ENCODE measurements around the gene SLC49A4. TPM values are rescaled to one million over a fixed set of nuclear protein-coding genes. Genes with fewer than 3 reads are reported as not detected.

SLC49A4 gene
- total and polyA plus RNA-seq, 2 of the 8 experiments (the other 6 are each of a cell fraction or from before 2014, with no cell fraction given) = 9.5 to 10.2 TPM

DNA sequence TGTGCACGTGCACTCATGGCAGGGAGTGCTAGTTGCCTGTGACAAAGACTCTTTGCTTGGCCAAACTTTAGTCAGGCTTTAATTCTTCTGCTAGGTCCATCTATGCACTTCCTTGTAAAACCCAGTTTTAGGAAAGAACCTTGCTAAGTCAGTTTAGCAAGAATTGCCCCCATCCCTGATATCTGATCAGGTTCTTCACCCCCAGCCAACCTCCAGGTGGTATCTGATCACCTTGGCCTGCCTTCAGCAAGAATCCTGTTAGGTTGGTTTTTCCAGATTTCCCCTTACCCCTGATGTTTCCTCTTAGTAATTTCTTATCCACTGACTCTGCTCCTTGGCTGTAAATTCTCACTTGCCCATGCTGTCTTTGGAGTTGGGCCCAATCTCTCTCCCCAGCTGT, 9.6 kb upstream of the SLC49A4 start:
- no peak overlapping the region for H4K91ac ChIP-seq (replicated peaks; ENCODE audit: insufficient read length, low read length)
- no peak overlapping the region for H2BK15ac ChIP-seq (ENCODE audit: low read length)
- H2BK5ac ChIP-seq (ENCODE audit: low read depth, low read length) = no peak overlapping the region
- no peaks in the 10 kb centered on the region for H4K20me1 ChIP-seq (replicated peaks in 1 of 2; ENCODE audit: control insufficient read depth in 1 of 2, insufficient read depth in 2 of 2, low read length in 2 of 2)
- 93% methylated on average over 1 of the region's 1 CpG; no CpG with 5 or more reads in 1 of the 2 experiments for WGBS, 2 experiments (ENCODE audit: extremely low coverage in 1 of 2, insufficient coverage in 1 of 2, insufficient read length in 1 of 2, insufficient replicate concordance in 2 of 2, low coverage in 1 of 2, low lambda C conversion rate in 2 of 2, missing lambda C conversion rate in 1 of 2)
- no peak overlapping the region for H3K23ac ChIP-seq (ENCODE audit: insufficient read length)
- no peaks in the 10 kb centered on the region for H3K4me1 ChIP-seq (replicated peaks in 1 of 4; ENCODE audit: control insufficient read depth in 3 of 4, insufficient read depth in 4 of 4, low read length in 3 of 4)
- H2AFZ ChIP-seq (ENCODE audit: low read length) = no peak overlapping the region
- H3K4me3 ChIP-seq (ENCODE audit: extremely low read depth in 1 of 4, insufficient read depth in 2 of 4, low read depth in 3 of 4, low read length in 4 of 4) = no peak overlapping the region
- no peak overlapping the region for H3K4me2 ChIP-seq (ENCODE audit: insufficient read depth in 1 of 2, low read depth in 2 of 2, low read length in 2 of 2)
- ChIA-PET POLR2A (ENCODE audit: partially characterized antibody) (interaction anchor here (2.2 kb wide), 1 partner anchor 8 kb away, joined by 11 read pairs; the partner anchor contains the start of gene HSPBAP1), CTCF (ENCODE audit: partially characterized antibody) (interaction anchor here (1.1 to 1.2 kb wide), 2 partner anchors 11 to 170 kb away, joined by 3 read pairs; no protein-coding TSS in a partner anchor)
- H3K56ac ChIP-seq (replicated peaks; ENCODE audit: insufficient read length, low read depth, low read length) = no peak overlapping the region
- H2AK5ac ChIP-seq (ENCODE audit: low read depth, low read length) = no peak overlapping the region
- H3K36me3 ChIP-seq (ENCODE audit: control insufficient read depth in 2 of 4, insufficient read depth in 4 of 4, low read length in 3 of 4) = peaks cover 0 to 6% (median 0%) of the 10 kb centered on the region in 4 experiments; a peak in 2 of 8 replicates
- no peak overlapping the region for H3K27ac ChIP-seq (ENCODE audit: low read depth, low read length)
- H3K18ac ChIP-seq (ENCODE audit: extremely low read depth, low read length) = no peak overlapping the region
- H2BK120ac ChIP-seq (replicated peaks; ENCODE audit: low read depth, low read length) = no peak overlapping the region
- H4K8ac ChIP-seq (ENCODE audit: extremely low read depth, insufficient read depth, low read length) = no peak overlapping the region
- no peak overlapping the region for H3K4ac ChIP-seq (replicated peaks; ENCODE audit: insufficient read length, low read depth, low read length)
- no peak overlapping the region for H4K5ac ChIP-seq (ENCODE audit: insufficient read length, low read depth, low read length)
- no peak overlapping the region for H2BK20ac ChIP-seq (ENCODE audit: low read length)
- H2BK12ac ChIP-seq (ENCODE audit: low read depth, low read length) = no peak overlapping the region
- peaks cover 0 to 7% of the 10 kb centered on the region in 2 experiments; a peak in 3 of 4 replicates for H3K79me2 ChIP-seq (ENCODE audit: control insufficient read depth in 1 of 2, insufficient read depth in 2 of 2, low read length in 2 of 2)
- no peak for DNase-seq (ENCODE audit: low read depth in 1 of 2, low spot score in 2 of 2)
- no peaks in the 10 kb centered on the region for H3K23me2 ChIP-seq (ENCODE audit: low read depth, low read length)
- no peaks in the 10 kb centered on the region for H3K27me3 ChIP-seq (replicated peaks in 1 of 4; ENCODE audit: control insufficient read depth in 3 of 4, extremely low read depth in 1 of 4, insufficient read depth in 3 of 4, low read length in 3 of 4)
- H3K9me3 ChIP-seq (ENCODE audit: insufficient read depth in 2 of 2, low read depth in 1 of 2, low read length in 1 of 2) = peaks cover 0 to 8% of the 10 kb centered on the region in 2 experiments; a peak in 3 of 4 replicates
- H3K14ac ChIP-seq (ENCODE audit: insufficient read length) = no peak overlapping the region
- FAIRE-seq = no peak
- H3K79me1 ChIP-seq (ENCODE audit: low read depth, low read length) = no peaks in the 10 kb centered on the region
- H3K9ac ChIP-seq (replicated peaks in 1 of 4; ENCODE audit: extremely low read depth in 1 of 4, low read depth in 3 of 4, low read length in 3 of 4) = no peak overlapping the region
- TF ChIP-seq EZH2 (IDR thresholded peaks at IDR 0.05; ENCODE audit: low read depth, low read length, severe bottlenecking) (no peak), SIN3A (conservative IDR thresholded peaks at IDR 0.05 in 1 of 2, IDR thresholded peaks at IDR 0.05 in 1 of 2; ENCODE audit: low read depth in 1 of 2, low read length in 2 of 2) (no peak), TEAD4 (IDR thresholded peaks at IDR 0.05; ENCODE audit: low read depth, low read length) (no peak), RAD21 (IDR thresholded peaks at IDR 0.05 in 1 of 2, conservative IDR thresholded peaks at IDR 0.05 in 1 of 2; ENCODE audit: low read depth in 2 of 2, low read length in 2 of 2) (no peak), RXRA (IDR thresholded peaks at IDR 0.05; ENCODE audit: insufficient read depth, low read depth, low read length) (no peak), RFX5 (IDR thresholded peaks at IDR 0.05; ENCODE audit: borderline replicate concordance, low read depth, low read length) (no peak), EP300 (IDR thresholded peaks at IDR 0.05; ENCODE audit: borderline replicate concordance in 1 of 2, low read depth in 2 of 2, low read length in 2 of 2) (no peak)
- TF ChIP-seq, protein P1, sequence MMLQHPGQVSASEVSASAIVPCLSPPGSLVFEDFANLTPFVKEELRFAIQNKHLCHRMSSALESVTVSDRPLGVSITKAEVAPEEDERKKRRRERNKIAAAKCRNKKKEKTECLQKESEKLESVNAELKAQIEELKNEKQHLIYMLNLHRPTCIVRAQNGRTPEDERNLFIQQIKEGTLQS (IDR thresholded peaks at IDR 0.05; ENCODE audit: insufficient read depth, low read depth, low read length) = no peak
- TF ChIP-seq, protein P2, sequence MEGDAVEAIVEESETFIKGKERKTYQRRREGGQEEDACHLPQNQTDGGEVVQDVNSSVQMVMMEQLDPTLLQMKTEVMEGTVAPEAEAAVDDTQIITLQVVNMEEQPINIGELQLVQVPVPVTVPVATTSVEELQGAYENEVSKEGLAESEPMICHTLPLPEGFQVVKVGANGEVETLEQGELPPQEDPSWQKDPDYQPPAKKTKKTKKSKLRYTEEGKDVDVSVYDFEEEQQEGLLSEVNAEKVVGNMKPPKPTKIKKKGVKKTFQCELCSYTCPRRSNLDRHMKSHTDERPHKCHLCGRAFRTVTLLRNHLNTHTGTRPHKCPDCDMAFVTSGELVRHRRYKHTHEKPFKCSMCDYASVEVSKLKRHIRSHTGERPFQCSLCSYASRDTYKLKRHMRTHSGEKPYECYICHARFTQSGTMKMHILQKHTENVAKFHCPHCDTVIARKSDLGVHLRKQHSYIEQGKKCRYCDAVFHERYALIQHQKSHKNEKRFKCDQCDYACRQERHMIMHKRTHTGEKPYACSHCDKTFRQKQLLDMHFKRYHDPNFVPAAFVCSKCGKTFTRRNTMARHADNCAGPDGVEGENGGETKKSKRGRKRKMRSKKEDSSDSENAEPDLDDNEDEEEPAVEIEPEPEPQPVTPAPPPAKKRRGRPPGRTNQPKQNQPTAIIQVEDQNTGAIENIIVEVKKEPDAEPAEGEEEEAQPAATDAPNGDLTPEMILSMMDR (IDR thresholded peaks at IDR 0.05; ENCODE audit: control extremely low read depth in 1 of 3, insufficient read depth in 1 of 3, low read depth in 1 of 3, low read length in 3 of 3) = no peak

Data from H1 (cell line).